Measurements from ENCODE around the gene PITPNC1.
"Not testable (repeated sequence)": the region's sequence is repeated elsewhere in the genome, so short reads cannot be mapped to it uniquely, and the experiment has no call there.

DNA sequence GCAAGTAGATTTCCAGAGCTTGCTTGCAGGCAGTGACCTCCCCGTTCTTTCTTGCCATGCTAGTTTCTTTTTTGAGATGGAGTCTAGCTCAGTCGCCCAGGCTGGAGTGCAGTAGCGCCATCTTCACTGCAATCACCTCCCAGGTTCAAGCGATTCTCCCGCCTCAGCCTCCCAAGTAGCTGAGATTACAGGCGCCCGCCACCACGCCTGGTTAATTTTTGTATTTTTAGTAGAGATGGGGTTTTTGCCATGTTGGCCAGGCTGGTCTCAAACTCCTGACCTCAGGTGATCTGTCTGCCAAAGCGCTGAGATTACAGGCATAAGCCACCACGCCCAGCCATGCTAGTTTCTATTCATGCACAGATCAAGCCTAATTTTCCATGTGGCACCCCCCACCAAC lies 139.5 kb downstream of the PITPNC1 start:
- TF ChIP-seq, protein P1, sequence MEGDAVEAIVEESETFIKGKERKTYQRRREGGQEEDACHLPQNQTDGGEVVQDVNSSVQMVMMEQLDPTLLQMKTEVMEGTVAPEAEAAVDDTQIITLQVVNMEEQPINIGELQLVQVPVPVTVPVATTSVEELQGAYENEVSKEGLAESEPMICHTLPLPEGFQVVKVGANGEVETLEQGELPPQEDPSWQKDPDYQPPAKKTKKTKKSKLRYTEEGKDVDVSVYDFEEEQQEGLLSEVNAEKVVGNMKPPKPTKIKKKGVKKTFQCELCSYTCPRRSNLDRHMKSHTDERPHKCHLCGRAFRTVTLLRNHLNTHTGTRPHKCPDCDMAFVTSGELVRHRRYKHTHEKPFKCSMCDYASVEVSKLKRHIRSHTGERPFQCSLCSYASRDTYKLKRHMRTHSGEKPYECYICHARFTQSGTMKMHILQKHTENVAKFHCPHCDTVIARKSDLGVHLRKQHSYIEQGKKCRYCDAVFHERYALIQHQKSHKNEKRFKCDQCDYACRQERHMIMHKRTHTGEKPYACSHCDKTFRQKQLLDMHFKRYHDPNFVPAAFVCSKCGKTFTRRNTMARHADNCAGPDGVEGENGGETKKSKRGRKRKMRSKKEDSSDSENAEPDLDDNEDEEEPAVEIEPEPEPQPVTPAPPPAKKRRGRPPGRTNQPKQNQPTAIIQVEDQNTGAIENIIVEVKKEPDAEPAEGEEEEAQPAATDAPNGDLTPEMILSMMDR (CRISPR knock-in tag; IDR thresholded peaks at IDR 0.05) = not testable (repeated sequence)
- TF ChIP-seq ZNF224 (CRISPR knock-in tag; IDR thresholded peaks at IDR 0.05); RBAK (CRISPR knock-in tag; IDR thresholded peaks at IDR 0.05); ZNF777 (CRISPR knock-in tag; IDR thresholded peaks at IDR 0.05); NFE2L1 (CRISPR knock-in tag; IDR thresholded peaks at IDR 0.05; ENCODE audit: borderline replicate concordance); SIN3A (IDR thresholded peaks at IDR 0.05; ENCODE audit: borderline replicate concordance, low read depth, low read length): not testable (repeated sequence)
